Stomach smooth muscle (tissue), 2 donors: ENCODE data around the gene UNC5B.

ENCODE experiments used
- H3K27ac ChIP-seq: one replicate; pipeline ENCODE4 v1.7.0; 2013; ENCODE audit warnings: mild to moderate bottlenecking, low read length, inconsistent platforms
- H3K27me3 ChIP-seq, 2 donors: one replicate each; pipeline ENCODE4 v1.7.0; 2013; ENCODE audit warnings: low read length in 2 of 2; ENCODE audit not compliant: insufficient read depth in 2 of 2, control insufficient read depth in 1 of 2
- H3K36me3 ChIP-seq, 2 donors: one replicate each; pipeline ENCODE4 v1.7.0; 2013; ENCODE audit warnings: low read length in 2 of 2; ENCODE audit not compliant: control insufficient read depth in 2 of 2, insufficient read depth in 2 of 2
- H3K4me1 ChIP-seq: one replicate; pipeline ENCODE4 v1.7.0; 2013; ENCODE audit warnings: low read length; ENCODE audit not compliant: control insufficient read depth, insufficient read depth
- H3K4me3 ChIP-seq, 2 donors: one replicate each; pipeline ENCODE4 v1.7.0; 2013; ENCODE audit warnings: low read length in 2 of 2
- H3K9ac ChIP-seq, 2 donors: one replicate each; pipeline ENCODE4 v1.7.0; 2013; ENCODE audit warnings: low read length in 2 of 2, mild to moderate bottlenecking in 1 of 2
- H3K9me3 ChIP-seq, 2 donors: one replicate each; pipeline ENCODE4 v1.7.0; 2013; ENCODE audit warnings: low read length in 2 of 2; ENCODE audit not compliant: control insufficient read depth in 2 of 2
- donor health status: healthy.
- donor health status: Pancreatic carcinoma.

UNC5B gene

DNA sequence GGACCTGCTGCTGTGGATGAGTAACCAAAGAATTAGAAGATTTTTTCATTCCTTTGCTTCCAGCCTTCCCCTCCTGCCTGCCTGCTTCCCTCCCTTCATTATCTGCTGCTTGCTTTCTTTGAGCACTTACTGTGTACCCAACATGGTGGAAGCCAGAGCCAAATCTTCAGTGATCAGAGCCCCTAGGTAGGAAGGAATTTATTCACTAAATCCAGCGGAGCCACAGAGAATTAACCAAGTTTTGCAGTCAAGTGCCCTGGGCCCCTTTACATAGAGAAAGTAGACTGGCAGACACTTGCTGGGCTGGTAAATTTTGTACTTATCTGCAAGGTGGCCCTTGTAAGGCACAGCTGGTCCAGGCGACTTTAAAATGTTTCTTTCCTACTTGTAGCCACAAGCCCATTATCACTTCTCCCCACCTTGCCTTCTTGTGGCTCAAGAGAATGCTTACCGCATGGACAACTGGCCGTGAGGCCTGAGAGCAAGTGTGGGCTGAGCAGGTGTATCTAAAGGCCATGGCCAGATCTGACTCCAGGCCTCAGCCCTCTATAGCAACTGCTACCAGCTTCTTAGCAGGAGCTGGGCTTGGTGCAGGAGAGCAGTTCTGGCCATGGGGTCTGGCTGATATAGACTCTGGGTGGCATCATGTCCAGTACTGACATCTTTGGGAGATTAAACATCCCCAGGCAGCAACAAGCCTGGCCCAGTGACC lies 11.1 kb downstream of the UNC5B start:
- no peaks in the 10 kb centered on the region for H3K27me3 ChIP-seq
- no peak overlapping the region for H3K4me3 ChIP-seq
- H3K27ac ChIP-seq: no peak overlapping the region
- no peaks in the 10 kb centered on the region for H3K36me3 ChIP-seq
- H3K9me3 ChIP-seq: no peaks in the 10 kb centered on the region
- no peaks in the 10 kb centered on the region for H3K4me1 ChIP-seq
- no peak overlapping the region for H3K9ac ChIP-seq

DNA sequence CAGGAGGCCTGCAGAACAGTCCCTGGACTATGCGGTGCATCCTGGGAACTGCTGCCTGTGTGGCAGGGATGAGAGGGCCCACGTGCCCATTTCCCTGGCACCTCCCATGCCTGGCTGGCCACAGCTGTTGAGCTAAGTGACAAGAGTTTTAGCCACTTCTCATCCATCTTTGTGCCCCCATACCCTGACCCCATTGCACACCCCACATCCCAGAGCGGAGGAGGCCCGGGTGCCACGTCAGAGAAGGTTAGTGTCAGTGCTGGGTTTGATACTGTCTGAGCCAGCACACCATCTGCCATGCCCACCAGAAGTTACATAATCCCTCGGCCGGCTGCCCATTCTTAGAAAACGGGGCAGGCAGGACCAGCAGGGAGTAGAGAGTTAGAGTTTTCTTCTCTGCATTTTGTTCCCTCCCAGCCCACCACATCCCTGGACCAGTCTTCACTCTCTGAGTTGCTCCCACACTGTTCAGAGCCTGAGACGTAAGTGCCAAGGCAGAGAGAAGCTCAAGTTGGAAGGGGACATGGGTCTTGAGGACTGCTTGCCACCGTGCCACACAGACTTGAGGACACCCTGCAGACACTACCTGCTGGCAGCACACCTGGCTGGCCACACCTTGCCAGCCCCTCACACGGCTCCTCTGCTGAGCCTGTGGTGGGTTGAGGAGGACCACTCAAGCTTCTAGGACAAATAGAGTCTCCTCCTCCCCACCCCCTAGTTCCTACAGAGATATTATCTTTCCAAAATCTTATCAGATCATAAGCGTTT lies 13.1 kb downstream of the UNC5B start:
- no peaks in the 10 kb centered on the region for H3K9me3 ChIP-seq
- no peaks in the 10 kb centered on the region for H3K4me1 ChIP-seq
- no peaks in the 10 kb centered on the region for H3K36me3 ChIP-seq
- H3K27ac ChIP-seq: no peak overlapping the region
- no peak overlapping the region for H3K9ac ChIP-seq
- no peaks in the 10 kb centered on the region for H3K27me3 ChIP-seq
- no peak overlapping the region for H3K4me3 ChIP-seq

DNA sequence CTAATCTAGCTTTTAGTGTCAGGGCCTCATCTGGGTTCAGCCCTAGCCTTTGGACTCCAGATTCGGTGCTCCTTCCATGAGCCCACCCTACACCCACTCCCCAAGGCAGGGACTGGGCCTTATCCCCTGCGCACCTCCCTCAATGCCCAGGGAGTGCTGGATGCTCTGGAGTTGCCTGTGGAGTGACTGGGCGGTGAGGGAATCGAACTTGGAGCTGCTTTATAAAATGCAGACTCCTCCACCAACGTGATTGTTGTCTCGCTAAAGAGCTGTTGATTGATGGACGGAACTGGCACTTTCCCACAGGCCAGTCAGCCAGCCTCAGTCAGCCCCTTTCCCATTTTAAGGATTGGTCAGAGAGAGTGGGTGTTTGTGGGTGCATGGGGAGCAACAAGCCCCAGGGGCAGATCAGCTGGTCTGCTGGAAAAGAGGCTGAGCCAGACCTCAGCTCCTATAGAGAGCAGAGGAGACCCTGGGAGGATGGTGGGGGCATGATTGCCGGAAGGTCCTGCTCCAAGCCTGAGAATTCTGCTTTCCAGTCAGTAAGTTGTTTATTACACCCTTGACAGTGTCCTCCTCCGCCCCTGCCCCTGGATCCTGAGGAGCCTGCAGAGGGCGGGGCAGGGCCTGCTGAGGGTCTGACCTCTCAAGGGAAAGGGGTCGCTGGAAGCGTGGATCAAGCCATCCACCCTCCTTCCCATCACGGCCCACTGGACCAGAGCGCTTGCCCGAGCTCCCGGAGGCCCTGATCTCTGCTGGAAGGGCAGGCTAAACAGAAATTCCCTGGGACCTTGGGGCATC lies 16.7 kb downstream of the UNC5B start:
- Histone ChIP-seq H3K4me3 (no peak overlapping the region), H3K27me3 (no peaks in the 10 kb centered on the region), H3K36me3 (no peaks in the 10 kb centered on the region), H3K9ac (no peak overlapping the region), H3K9me3 (no peaks in the 10 kb centered on the region), H3K27ac (no peak overlapping the region), H3K4me1 (peaks cover 13% of the 10 kb centered on the region)

DNA sequence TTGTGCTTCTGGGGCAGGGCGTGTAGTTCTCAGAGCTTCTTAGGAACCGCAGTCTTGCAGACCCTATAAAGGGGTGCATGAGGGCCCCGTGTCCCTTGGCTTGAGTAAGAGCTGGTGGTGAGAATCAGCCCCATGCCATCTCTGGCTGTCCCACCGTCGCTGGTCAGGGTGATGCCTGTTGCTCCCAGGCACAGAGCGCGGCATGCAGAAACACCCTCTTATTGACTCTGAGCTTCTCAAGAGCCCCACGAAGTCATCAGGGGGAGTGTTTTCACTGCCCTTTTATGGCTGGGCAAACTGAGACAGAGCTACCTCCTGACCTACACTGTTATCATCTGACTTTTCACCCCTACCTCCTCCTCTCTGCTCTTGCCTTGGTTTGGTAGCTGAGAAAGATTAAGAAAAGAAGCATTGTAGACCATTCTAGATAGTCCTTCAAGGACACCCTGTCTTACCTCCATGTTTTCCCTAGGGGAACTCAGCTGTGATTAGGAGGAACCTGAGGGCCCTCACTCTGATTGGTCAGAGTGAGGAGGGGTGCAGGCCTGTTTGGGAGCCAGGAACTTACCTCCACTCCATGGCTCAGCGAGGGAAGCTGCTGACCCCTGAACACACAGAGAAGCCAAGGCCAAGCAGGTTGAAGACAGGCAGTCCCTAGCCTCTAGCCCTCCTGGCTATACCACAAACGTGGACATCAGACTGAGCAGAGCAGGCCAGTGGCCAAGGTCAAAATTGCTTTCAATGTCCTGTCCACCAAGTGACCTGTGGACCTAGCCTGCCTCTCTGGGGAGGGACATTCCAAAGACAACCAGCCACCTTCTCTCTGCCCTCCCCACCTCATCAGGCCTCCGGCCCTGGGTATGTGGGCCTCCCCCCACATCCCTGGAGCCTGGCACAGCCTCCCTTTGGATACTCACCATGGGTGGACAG lies 17.6 kb downstream of the UNC5B start:
- no peaks in the 10 kb centered on the region for H3K9me3 ChIP-seq
- H3K9ac ChIP-seq: no peak overlapping the region
- H3K4me3 ChIP-seq: no peak overlapping the region
- H3K27me3 ChIP-seq: no peaks in the 10 kb centered on the region
- no peak overlapping the region for H3K27ac ChIP-seq
- no peaks in the 10 kb centered on the region for H3K36me3 ChIP-seq
- peaks cover 14% of the 10 kb centered on the region for H3K4me1 ChIP-seq

DNA sequence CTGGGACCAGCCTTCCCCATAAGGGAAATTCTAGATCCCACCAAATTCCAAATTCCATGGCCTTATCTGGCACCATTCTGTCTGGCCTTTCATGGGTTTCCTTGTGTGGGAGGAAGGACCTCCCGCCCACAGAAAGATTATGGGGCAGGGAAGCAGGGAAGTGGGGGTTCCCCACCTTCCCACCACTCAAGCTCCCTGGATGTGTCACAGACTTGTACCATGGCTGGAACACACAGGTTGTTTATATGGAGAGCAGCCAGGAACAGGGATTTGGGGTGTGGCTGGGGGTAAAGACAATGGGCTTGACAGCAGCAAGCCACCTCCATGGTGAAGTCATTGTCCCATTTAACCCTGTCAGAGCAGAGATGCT lies 18.3 kb downstream of the UNC5B start:
- no peaks in the 10 kb centered on the region for H3K9me3 ChIP-seq
- H3K27ac ChIP-seq: no peak overlapping the region
- H3K4me3 ChIP-seq: no peak overlapping the region
- peaks cover 19% of the 10 kb centered on the region for H3K4me1 ChIP-seq
- no peaks in the 10 kb centered on the region for H3K36me3 ChIP-seq
- H3K9ac ChIP-seq: no peak overlapping the region
- H3K27me3 ChIP-seq: no peaks in the 10 kb centered on the region

DNA sequence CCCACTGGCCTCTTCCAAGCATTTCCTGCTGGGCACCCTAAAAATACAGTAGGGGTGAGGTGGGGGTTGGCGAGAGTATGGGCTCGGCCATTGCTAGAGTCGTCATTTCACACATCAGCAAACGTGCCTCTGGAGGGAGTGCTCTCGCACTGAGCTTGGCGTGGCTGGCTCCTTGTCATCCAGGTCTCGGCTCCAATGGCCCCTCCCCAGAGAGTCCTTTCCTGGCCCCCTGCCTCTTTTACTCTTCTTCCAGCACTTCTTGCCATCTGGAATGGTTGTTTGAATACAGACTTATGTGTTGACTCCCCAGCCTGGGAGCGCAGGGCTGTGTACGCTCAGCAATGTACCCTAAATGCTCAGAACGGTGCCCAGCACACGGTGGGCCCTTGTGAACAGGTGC lies 18.8 kb downstream of the UNC5B start:
- Histone ChIP-seq H3K27ac (no peak overlapping the region), H3K27me3 (no peaks in the 10 kb centered on the region), H3K4me3 (no peak overlapping the region), H3K9ac (no peak overlapping the region), H3K36me3 (no peaks in the 10 kb centered on the region), H3K9me3 (no peaks in the 10 kb centered on the region), H3K4me1 (peaks cover 19% of the 10 kb centered on the region)

DNA sequence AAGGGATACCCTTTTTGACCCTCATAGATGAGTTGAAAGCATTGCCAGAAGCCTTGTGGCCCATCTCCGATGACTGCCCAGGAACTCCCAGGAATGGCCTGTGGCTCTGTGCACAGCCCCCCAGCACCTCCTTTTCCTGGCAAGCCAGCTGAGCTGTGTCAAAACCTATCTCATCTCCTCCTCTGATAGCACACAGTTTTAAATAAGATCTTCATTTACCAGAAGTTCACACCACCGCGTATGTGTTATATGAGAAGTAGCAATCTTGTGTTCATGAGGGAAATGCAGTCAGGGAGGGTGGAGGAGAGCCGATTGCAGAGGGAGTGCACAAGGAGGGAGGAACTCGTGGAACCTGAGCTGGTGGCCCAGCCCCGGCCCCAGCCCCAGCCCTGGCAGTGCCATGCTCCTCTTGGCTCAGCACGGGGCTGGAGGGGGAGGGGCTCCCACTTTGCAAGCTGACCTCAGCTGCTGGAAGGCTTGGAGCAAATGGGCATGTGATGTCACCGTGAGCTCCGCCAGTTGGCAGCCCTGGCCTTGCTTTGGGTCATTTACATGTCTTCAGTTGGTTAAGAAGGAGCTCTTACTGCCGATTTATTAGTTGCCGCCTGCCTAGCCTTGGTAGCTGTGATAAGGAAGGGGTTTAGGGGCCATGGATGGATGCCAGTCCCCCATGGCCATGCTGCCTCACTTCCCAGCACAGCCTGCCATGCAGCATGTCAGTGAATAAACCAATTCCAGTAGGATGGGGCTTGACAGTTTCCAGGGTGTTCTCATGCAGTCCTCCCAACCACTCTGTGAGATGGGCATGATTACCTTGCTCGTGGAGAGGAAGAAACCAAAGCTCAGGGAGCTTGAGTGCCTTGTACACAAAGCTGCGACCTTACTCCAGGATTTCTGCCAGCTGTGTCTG lies 20.0 kb downstream of the UNC5B start:
- Histone ChIP-seq H3K4me1 (peaks cover 19% of the 10 kb centered on the region), H3K4me3 (no peak overlapping the region), H3K27me3 (no peaks in the 10 kb centered on the region), H3K9me3 (no peaks in the 10 kb centered on the region), H3K27ac (no peak overlapping the region), H3K36me3 (no peaks in the 10 kb centered on the region), H3K9ac (no peak overlapping the region)

DNA sequence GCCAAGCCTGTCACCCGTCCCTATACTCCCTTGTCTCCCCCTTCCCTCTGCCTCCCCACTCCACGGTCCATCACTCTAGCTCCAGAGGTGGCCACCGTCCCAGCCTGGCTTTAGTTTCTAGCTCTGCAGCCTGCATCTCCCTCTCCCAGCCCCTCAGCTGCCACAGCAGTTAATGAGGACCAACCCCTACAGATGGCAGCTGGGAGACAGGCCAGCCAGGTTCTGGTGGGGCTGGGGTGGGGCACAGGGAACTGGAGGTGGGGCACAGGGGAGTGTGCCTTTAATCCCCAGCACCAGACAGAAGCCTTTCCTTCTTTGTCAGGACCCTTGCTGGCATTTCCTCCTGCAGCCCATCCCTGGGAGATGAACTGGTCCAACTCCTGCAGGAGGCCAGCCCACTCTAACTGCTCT lies 21.1 kb downstream of the UNC5B start:
- H3K36me3 ChIP-seq: no peaks in the 10 kb centered on the region
- H3K27ac ChIP-seq: no peak overlapping the region
- H3K9ac ChIP-seq: no peak overlapping the region
- H3K4me3 ChIP-seq: no peak overlapping the region
- peaks cover 19% of the 10 kb centered on the region for H3K4me1 ChIP-seq
- no peaks in the 10 kb centered on the region for H3K27me3 ChIP-seq
- H3K9me3 ChIP-seq: no peaks in the 10 kb centered on the region

DNA sequence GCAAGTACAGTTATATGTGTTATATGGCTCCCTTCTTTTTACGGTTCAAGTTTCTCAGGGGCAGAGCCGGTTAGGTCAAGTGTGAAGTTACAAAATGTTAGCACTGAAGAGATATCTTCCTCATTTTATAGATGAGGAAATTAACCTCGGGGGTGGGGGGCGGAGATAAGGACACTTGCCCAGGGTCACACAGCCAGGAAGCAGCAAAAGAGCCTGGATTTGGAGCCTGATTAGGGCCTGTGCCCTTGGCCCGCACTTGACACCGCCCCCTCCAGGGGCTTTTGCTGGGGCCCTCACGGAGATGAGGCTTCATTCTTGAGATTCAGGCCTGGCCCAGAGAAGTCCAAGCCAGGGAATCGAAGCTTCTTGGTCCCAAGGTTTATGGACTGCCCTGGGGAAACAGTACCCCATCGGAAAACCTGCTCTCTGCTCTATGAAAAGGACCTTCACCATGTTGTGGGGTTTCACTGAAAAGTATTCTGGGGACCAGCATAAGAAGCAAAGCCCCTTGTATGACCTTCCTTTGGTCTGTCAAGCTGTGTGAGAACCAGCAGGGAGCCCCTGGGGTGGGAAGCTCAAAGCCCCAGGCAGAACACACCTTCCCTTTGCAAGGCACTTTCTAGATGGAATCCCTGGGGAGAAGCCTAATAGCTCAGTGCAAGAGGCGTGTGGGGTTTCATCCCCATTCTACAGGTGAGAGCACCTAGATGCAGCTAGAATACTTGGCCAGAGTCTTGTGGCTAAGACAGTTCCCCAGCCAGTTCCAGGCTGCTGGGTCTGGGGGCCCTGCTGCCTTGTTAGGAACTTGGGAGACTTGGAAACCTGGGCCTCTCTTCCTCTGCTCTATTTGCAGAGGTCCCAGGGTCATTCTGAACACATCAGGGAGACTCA lies 21.9 kb downstream of the UNC5B start:
- Histone ChIP-seq H3K36me3 (no peaks in the 10 kb centered on the region), H3K4me3 (no peak overlapping the region), H3K27me3 (no peaks in the 10 kb centered on the region), H3K9ac (no peak overlapping the region), H3K4me1 (peaks cover 19% of the 10 kb centered on the region), H3K9me3 (no peaks in the 10 kb centered on the region), H3K27ac (no peak overlapping the region)
